Left hindlimb (tissue), 1 donor: Measurements from ENCODE around the gene INSC.
A peak's percentile ranks its signal among the peaks of the same experiment; 100 is the strongest.

ENCODE experiments used
- DNase-seq: peaks from one replicate; pipeline ENCODE4 v3.0.0-alpha.2; 2018

The INSC gene

GRCh38 chr11:15150507-15150906, 35.8 kb downstream of the INSC start:
- DNase-seq, result no peak

- peak; percentile 55 for DNase-seq
Measured at GRCh38 chr11:15153231-15153630, 38.5 kb downstream of the INSC start.

- no peak for DNase-seq
Measured at GRCh38 chr11:15157181-15157580, 42.5 kb downstream of the INSC start.

GRCh38 chr11:15157606-15158137, 42.9 kb downstream of the INSC start:
- DNase-seq, result peak; percentile 85

- no peak for DNase-seq
Measured at GRCh38 chr11:15158351-15159015, 43.8 kb downstream of the INSC start.

- DNase-seq, result no peak
Measured at GRCh38 chr11:15159085-15159484, 44.4 kb downstream of the INSC start.

- no peak for DNase-seq
Measured at GRCh38 chr11:15161790-15162189, 47.1 kb downstream of the INSC start.

GRCh38 chr11:15163136-15163535, 48.4 kb downstream of the INSC start:
- DNase-seq, result no peak

GRCh38 chr11:15166204-15166603, 51.5 kb downstream of the INSC start:
- no peak for DNase-seq

- no peak for DNase-seq
Measured at GRCh38 chr11:15169815-15170551, 55.3 kb downstream of the INSC start.

GRCh38 chr11:15170698-15171097, 56.0 kb downstream of the INSC start:
- no peak for DNase-seq

GRCh38 chr11:15171956-15172355, 57.2 kb downstream of the INSC start:
- no peak for DNase-seq

- DNase-seq, result no peak
Measured at GRCh38 chr11:15175831-15176230, 61.1 kb downstream of the INSC start.

- DNase-seq, result no peak
Measured at GRCh38 chr11:15176646-15177163, 62.0 kb downstream of the INSC start.

GRCh38 chr11:15177491-15177890, 62.8 kb downstream of the INSC start:
- DNase-seq, result no peak

- no peak for DNase-seq
Measured at GRCh38 chr11:15178214-15178613, 63.5 kb downstream of the INSC start.

- no peak for DNase-seq
Measured at GRCh38 chr11:15179167-15179566, 64.4 kb downstream of the INSC start.

- no peak for DNase-seq
Measured at GRCh38 chr11:15180212-15180792, 65.6 kb downstream of the INSC start.

GRCh38 chr11:15182372-15182771, 67.6 kb downstream of the INSC start:
- DNase-seq, result no peak

- no peak for DNase-seq
Measured at GRCh38 chr11:15185021-15185420, 70.3 kb downstream of the INSC start.

- no peak for DNase-seq
Measured at GRCh38 chr11:15186146-15186545, 71.4 kb downstream of the INSC start.

- no peak for DNase-seq
Measured at GRCh38 chr11:15189189-15189588, 74.5 kb downstream of the INSC start.

- no peak for DNase-seq
Measured at GRCh38 chr11:15189641-15190365, 75.1 kb downstream of the INSC start.
